Cerebellar nuclear complex (tissue), 1 donor: ENCODE data around the gene CRYBA1.
A peak's percentile ranks its signal among the peaks of the same experiment; 100 is the strongest.
"Not testable (repeated sequence)": the region's sequence is repeated elsewhere in the genome, so short reads cannot be mapped to it uniquely, and the experiment has no call there.

ENCODE experiments used
- DNase-seq, 2 experiments: peaks; one replicate each; lab custom pipeline; 2025; lab: John Stamatoyannopoulos, UW

The CRYBA1 gene

GRCh38 chr17:29246628-29247027 is at the start of gene CRYBA1:
Gene CRYBA1, plus strand, starts transcription at chr17:29246859. Its CDS starts 5 bp downstream, at chr17:29246864.
- DNase-seq, result no peak

GRCh38 chr17:29197516-29198272 is 49.0 kb upstream of the CRYBA1 start:
- peak in 1 of 2 experiments; percentile 58 for DNase-seq

DNA sequence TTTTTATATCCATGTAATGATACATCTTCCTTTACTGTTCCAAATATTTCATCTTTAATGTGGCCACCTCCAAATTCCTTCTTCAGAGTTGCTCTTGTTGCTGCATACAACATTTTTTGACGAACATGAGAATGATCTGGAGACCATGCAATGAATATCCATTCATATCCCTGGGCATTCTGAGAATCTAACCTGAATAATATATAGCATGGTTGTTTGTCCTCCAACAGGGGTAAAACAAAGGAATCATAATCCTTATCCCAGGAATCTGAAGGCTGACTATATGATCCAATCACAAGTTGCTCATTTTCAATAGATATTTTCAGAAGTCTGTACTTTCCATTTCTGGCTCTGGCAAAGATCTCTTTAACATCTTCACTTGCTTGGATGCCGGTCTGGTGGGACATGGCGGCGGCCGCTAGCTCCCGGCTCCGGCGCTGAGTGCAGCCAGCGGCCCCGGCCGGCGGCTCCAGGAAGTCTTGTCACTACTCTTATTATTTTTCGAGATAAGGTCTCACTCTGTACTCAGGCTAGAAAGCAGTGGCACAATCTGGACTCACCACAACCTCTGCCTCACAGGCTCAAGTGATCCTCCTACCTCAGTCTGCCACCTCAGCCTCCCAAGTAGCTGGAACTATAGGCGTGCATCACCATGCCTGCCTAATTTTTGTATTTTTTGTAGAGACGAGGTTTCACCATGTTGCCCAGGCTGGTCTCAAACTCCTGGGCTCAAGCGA is 42.4 kb upstream of the CRYBA1 start:
- not testable (repeated sequence) for DNase-seq

GRCh38 chr17:29205047-29205446 is 41.6 kb upstream of the CRYBA1 start:
- no peak for DNase-seq

DNA sequence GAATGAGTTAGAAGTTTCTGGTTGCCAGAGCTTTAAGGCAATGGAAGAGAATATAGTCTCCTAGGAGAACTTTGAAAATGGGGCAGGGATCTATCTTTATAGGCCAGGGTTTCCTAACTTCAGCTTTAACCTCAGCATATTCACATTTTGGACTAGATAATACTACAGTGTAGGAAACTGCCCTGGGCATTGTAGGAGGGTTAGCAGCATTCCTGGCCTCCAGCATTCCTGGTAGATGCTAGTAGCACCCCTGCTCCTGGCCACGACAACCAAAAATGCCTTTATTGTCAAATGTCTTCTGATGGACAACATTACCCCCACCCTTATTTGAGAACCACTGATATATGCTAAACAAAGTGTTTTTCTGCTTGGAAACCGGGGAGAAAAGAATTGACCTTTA is 38.7 kb upstream of the CRYBA1 start:
- DNase-seq, result no peak

DNA sequence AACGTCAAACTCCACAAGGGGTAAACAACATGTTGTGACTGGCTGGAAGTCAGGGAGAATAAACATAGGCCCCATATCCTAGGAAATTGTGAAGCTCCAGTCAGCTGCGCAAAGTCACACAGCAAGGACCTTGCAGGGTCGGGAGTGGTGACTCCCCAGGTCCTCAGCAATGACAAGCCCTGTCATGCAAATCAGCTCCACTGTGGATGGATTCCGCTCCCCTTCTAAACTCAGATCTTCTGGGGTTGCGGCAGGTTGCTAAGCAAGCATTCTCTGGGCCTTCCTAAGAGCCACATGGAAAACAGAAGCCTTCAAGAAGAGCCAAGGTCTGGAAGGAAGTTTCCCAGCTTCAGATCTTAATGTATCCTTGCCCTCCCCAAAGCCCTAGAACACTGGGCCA is 37.6 kb upstream of the CRYBA1 start:
- no peak for DNase-seq

DNA sequence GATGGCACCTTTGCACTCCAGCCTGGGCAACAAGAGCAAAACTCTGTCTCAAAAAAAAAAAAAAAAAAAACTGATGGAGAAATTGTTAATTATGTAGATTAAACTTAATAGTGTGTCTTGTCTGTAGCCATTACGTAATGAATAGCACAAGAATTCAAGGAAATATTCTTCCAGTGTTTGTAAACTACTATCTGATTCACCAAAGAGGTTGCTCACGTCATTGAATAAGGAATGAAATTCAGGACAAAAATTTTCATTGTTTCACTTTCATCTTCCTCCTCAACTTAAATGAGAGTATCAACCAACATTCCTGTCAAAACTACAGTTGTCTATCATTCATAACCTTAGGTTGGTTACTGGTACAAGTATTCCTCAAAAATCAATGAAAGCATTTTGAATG is 35.8 kb upstream of the CRYBA1 start:
- no peak for DNase-seq

GRCh38 chr17:29212094-29212631 is 34.5 kb upstream of the CRYBA1 start:
- no peak for DNase-seq

GRCh38 chr17:29212681-29213121 is 34.0 kb upstream of the CRYBA1 start:
- DNase-seq, result no peak

- DNase-seq, result no peak
Observed at GRCh38 chr17:29214215-29215146, 32.2 kb upstream of the CRYBA1 start.

- DNase-seq, result no peak
Observed at GRCh38 chr17:29215174-29215573, 31.5 kb upstream of the CRYBA1 start.

- no peak for DNase-seq
Observed at GRCh38 chr17:29215717-29216116, 30.9 kb upstream of the CRYBA1 start.

DNA sequence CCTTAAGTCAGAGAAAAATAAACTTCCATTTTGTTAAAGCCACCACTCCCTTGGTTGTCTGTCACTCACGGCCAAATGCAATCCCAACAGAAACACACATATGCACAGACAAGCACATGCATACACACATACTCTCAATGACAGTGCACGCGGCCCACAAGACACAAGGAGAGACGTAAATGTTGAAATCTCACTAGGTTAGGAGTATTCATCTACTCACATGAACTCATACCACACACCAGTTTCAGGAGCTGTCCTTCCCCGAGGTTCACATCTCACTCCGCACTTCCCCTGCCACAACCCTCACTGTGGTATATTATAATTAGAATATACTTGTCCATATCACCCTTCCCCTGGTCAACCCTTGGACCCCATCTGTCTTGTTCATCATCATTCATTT is 30.5 kb upstream of the CRYBA1 start:
- no peak for DNase-seq

GRCh38 chr17:29216856-29217255 is 29.8 kb upstream of the CRYBA1 start:
- no peak for DNase-seq

- DNase-seq, result peak; percentile 22 to 55
Observed at GRCh38 chr17:29219378-29220047, 27.1 kb upstream of the CRYBA1 start.

DNA sequence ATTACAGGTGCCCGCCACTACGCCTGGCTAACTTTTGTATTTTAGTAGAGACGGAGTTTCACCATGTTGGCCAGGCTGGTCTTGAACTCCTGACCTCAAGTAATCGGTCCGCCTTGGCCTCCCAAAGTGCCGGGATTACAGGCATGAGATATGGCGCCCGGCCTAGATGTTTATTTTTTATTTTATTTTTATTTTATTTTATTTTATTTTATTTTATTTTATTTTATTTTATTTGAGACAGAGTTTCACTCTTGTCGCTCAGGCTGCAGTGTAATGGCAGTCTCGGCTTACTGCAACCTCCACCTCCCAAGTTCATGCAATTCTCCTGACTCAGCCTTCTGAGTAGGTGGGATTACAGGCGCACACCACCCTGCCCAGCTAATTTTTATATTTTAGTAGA is 25.3 kb upstream of the CRYBA1 start:
- not testable (repeated sequence) for DNase-seq

- DNase-seq, result no peak
Observed at GRCh38 chr17:29225396-29225795, 21.3 kb upstream of the CRYBA1 start.

GRCh38 chr17:29233301-29233700 is 13.4 kb upstream of the CRYBA1 start:
- no peak for DNase-seq

DNA sequence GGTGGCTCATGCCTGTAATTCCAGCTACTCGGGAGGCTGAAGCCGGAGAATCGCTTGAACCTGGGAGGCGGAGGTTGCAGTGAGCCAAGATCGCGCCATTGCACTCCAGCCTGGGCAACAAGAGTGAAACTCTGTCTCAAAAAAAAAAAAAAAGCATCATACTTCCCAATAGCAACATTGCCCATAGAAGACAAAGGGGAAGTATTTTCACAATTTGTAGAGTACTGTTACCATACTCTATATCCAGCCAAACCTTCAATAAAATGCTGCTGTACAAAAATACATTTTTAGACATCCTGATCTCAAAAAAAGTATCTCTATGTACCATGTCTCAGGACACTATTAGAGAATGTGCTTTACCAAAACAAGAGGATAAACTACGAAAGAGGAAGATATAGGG is 11.7 kb upstream of the CRYBA1 start:
- not testable (repeated sequence) for DNase-seq

DNA sequence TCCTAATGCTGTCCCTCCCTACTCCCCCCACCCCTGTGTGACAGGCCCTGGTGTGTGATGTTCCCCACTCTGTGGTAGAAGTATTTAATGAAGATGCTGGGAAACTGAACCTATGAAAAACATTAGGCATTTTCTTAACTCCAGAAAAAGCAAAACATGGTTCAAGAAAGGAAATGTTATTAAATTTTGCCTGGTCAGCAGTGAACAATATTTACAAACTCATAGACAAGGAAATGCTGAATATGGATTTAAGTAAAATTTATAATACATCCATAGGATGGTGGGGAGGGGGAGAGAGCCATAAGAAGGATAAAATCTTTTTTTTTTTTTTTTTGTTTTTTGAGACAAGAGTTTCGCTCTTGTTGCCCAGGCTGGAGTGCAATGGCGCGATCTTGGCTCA is 10.8 kb upstream of the CRYBA1 start:
- DNase-seq, result no peak

GRCh38 chr17:29237476-29238132 is 9.1 kb upstream of the CRYBA1 start:
- DNase-seq, result no peak
